NCI-H2171 (cell line): ENCODE measurements around the gene RBM48.
"Not testable (repeated sequence)": the region's sequence is repeated elsewhere in the genome, so short reads cannot be mapped to it uniquely, and the experiment has no call there.

ENCODE experiments used
- DNase-seq: peaks from one replicate; lab custom pipeline; 2025; lab: John Stamatoyannopoulos, UW

The RBM48 gene

DNA sequence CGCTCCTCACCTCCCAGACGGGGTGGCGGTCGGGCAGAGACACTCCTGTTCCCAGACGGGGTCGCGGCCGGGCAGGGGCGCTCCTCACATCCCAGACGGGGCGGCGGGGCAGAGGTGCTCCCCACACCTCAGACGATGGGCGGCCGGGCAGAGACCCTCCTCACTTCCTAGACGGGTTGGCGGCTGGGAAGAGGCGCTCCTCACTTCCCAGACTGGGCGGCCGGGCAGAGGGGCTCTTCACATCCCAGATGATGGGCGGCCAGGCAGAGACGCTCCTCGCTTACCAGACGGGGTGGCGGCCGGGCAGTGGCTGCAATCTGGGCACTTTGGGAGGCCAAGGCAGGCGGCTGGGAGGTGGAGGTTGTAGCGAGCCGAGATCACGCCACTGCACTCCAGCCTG, 16.5 kb downstream of the RBM48 start:
- DNase-seq = not testable (repeated sequence)

DNA sequence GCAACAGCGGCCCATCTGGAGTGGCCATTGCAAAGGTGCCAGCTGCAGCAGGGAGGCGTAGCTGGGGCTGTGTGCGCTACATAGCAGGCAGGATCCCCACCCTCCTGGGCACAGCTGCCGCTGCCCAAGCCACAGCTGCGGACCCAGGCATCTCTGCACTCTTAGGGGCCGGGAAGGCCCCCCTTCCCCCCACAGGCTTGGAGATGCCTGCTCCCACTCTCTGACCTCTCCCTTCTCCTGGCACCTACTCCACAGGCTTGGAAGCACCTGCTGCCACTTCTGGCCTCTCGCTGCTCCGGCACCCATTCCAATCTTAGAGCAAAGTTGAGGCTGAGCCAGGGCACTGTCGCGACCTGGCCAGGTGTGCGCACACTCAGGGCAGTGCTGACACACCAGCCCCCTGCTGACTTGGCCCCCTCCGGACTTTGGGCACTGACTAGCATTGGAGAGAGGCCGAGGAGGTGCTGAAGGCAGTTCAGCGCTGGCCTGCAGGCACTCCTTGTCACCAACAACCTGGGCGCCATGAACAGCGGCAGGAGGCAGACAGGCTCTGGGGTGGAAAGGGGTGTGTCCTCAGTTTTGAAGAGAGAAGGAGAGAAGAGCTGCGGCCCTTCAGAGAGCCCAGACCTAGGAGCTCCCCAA, 18.4 kb downstream of the RBM48 start:
- DNase-seq = no peak

GRCh38 chr7:92547579-92547978, 19.0 kb downstream of the RBM48 start:
- DNase-seq = no peak

DNA sequence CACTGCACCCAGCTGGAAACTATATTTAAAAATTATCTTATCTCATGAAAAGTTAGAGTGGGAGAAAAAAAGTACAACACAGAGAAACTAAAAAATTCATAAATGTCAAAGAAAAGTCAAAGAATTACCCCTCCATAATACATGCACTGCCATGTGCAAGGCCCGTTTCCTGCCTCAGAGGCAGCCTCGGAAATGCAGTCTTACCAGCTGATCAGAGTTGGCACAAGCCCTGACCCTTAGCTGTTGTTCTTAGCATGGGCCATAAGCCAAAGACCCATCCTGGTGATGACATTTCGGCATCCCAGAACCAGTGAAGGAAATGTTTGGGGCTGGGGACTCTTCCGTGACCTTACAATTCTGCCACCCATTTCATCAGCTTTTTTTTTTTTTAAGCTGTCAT, 21.6 kb downstream of the RBM48 start:
- DNase-seq = no peak

GRCh38 chr7:92557249-92557648, 28.7 kb downstream of the RBM48 start:
- DNase-seq = no peak

GRCh38 chr7:92557808-92558362, 29.3 kb downstream of the RBM48 start:
- DNase-seq = no peak

GRCh38 chr7:92560602-92561001, 32.0 kb downstream of the RBM48 start:
- DNase-seq = no peak

DNA sequence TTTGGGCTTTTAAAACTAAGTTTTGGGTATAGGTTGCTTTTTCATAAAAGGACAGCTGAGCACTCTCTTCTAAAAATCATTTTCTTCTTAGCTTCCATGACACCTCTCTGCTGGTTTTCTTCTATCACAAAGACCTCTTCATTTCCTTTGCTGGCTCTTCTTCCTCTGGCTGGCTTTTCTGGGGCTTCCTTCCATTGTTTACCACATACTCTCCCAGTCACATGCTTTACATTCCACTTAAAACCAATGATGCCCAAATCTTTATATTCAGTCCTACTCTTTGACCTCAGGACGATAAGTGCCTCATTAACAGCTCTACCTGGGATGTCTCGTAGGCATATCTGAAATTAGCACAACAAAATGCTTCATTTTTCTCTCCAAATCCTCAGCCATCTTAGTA, 34.8 kb downstream of the RBM48 start:
- no peak for DNase-seq

DNA sequence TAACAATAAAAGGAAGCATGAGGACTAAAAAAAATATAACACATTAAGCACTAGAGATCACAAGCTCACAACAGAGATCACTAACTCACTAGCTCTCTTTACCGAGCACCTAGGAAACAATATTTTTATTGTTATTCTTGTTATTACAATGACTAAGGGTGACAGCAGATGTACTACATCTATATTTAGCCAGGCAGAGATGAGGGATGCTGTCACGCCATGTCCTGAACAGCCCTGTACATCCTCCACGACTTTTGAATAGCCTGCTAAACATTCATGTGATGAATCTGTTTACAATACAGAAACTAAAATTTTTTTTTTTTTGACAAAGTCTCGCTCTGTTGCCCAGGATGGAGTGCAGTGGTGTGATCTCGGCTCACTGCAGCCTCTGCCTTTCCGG, 38.9 kb downstream of the RBM48 start:
- DNase-seq = no peak

DNA sequence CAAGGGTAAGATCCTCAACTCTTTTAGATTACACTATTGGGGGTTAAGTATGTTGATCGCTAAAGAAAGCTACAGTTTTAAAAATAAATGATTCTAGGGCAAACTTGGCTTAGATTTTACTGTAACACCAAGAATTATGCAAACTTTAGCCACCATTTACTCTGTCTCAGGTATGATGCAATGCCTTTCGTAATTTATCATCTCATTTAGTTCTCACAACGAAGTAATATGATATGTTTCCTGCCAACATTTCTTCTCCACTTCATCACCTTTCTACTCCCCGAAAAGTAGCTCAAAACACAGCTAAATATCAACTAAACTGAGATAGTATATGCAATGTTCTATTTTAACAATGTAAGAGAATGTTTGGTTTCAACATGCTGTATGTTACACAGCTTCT, 40.5 kb downstream of the RBM48 start:
- no peak for DNase-seq

- no peak for DNase-seq
These were observed 47.7 kb downstream of the RBM48 start for GRCh38 chr7:92576296-92576695.

DNA sequence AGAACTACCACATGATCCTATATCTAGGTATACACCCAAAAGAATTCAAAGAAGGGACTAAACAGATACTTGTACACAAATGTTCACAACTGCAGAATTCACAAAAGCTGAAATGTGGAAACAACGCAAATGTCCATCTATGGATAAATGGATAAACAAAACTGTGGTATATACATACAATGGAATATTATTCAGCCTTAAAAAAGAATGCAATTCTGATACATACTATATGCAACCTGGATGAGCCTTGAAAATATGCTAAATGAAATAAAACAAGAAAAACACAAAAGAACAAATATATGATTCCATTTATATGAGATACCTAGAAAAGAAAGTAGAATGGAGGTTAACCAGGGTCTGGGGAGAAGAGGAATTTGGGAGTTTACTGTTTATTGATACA, 54.4 kb downstream of the RBM48 start:
- DNase-seq = no peak

GRCh38 chr7:92584953-92585352, 56.4 kb downstream of the RBM48 start:
- DNase-seq = no peak

DNA sequence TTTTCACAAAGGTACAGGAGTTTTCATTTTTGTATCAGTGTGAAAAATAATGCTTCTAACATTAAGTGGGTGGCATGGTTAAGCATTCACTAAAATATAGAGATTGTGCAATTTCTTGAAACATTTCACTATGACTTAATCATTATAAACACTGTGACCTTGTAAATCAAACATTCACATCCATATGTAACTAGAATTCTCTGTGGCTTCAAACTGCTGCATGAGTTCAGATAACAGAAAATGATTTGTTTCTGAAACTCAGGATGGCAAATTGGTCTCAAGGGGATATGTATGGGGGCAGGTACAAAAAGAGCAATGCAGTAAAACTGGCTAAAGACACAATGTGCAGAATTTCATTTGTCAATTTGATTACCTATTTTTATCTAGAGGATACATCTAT, 57.8 kb downstream of the RBM48 start:
- DNase-seq = no peak

DNA sequence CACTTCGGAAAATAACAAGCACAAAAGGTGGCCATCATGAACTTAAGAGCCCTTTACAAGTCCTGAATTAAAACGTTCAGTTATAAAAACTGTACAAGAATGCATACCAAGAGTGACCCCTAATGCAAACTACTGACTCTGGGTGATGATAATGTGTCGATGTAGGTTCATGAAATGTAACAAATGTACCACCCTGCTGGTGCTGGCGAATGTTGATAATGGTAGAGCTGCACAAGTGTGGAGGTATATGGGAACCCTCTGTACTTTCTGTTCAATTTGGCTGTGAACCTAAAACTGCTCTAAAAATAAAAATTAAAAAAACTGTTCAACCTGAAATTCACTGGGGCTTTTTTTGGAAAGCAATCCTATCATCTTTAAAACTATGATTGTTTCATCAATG, 58.2 kb downstream of the RBM48 start:
- no peak for DNase-seq
